Suprapubic skin (tissue), 4 donors: ENCODE results near the gene TOGARAM2. TPM values are rescaled to one million over a fixed set of nuclear protein-coding genes. Genes with fewer than 3 reads are reported as not detected.

Experiments used
- DNase-seq, 2 donors: peaks; one replicate each; pipeline ENCODE4 v3.0.0-alpha.2; 2019; ENCODE audit warnings: low spot score in 2 of 2
- H3K27ac ChIP-seq: fragments of 200-600 bp; sonication (generic); one replicate; pipeline ENCODE4 v1.5.1; 2019
- H3K27me3 ChIP-seq: fragments of 200-600 bp; sonication (generic); one replicate; pipeline ENCODE4 v1.5.1; 2019
- H3K36me3 ChIP-seq: fragments of 200-600 bp; sonication (generic); one replicate; pipeline ENCODE4 v1.5.1; 2019
- H3K4me1 ChIP-seq: fragments of 200-600 bp; sonication (generic); one replicate; pipeline ENCODE4 v1.5.1; 2019
- H3K4me3 ChIP-seq: fragments of 200-600 bp; sonication (generic); one replicate; pipeline ENCODE4 v1.5.1; 2019; ENCODE audit warnings: mild to moderate bottlenecking
- H3K9me3 ChIP-seq: fragments of 200-600 bp; sonication (generic); one replicate; pipeline ENCODE4 v1.5.1; 2019
- EP300 ChIP-seq: sonication (generic); formaldehyde crosslinking; IDR thresholded peaks from one replicate; pipeline ENCODE4 v1.6.1; 2017; ENCODE audit warnings: antibody characterized with exemption
- POLR2A ChIP-seq, 2 donors: fragments of 450-650 bp; IDR thresholded peaks; one replicate each; pipeline ENCODE4 v1.6.1; 2017; ENCODE audit warnings: antibody characterized with exemption in 2 of 2, mild to moderate bottlenecking in 2 of 2, moderate library complexity in 2 of 2
- POLR2AphosphoS5 ChIP-seq, 3 donors: sonication (generic); formaldehyde crosslinking; IDR thresholded peaks; one replicate each; pipeline ENCODE4 v1.6.1; 2017; ENCODE audit warnings: antibody characterized with exemption in 3 of 3
- WGBS: methylation state at CpG from one replicate; pipeline ENCODE4 v1.1.5; 2018; 5-methylcytosine and 5-hydroxymethylcytosine counted together
- total RNA-seq, 4 donors: library from RNA; depleted of rRNA; stranded (reverse); fragments of >200 nt; gene quantifications; one replicate each; pipeline ENCODE4 v1.1.0, GENCODE V29; 2016
- TF ChIP-seq, protein P1 (sequence below), 2 donors: fragments of 200-600 bp in 1 of 2; fragments of 450-650 bp in 1 of 2; sonication (generic) in 1 of 2; IDR thresholded peaks; one replicate each; pipeline ENCODE4 v1.5.1; 2016 to 2019; ENCODE audit warnings: antibody characterized with exemption in 2 of 2, mild to moderate bottlenecking in 1 of 2, moderate library complexity in 1 of 2

The TOGARAM2 gene
- total RNA-seq, 4 donors from 2014 or later: 0.08 to 4.9 (median 1.4) TPM

DNA sequence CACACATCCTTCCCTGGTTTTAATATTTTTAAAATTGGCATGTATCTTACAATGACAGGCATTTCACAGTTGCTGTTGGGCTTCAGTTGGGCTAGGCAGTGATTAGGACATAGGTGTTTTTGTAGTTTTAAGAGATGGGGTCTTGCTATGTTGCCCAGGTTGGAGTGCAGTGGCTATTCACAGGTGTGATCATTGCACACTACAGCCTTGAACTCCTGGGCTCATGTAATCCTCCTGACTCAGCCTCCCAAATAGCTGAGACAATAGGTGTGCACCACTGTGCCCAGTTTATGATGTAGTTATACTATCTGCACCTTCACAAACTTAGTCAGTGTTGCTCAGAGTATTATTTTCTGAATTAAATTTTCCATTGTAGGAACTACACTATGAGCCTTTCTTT is 49.9 kb downstream of the TOGARAM2 start:
- no peak overlapping the region for H3K4me3 ChIP-seq
- no peak for TF ChIP-seq POLR2A (IDR thresholded peaks at IDR 0.05)
- no peak for TF ChIP-seq POLR2AphosphoS5 (IDR thresholded peaks at IDR 0.05)
- TF ChIP-seq, protein P1, sequence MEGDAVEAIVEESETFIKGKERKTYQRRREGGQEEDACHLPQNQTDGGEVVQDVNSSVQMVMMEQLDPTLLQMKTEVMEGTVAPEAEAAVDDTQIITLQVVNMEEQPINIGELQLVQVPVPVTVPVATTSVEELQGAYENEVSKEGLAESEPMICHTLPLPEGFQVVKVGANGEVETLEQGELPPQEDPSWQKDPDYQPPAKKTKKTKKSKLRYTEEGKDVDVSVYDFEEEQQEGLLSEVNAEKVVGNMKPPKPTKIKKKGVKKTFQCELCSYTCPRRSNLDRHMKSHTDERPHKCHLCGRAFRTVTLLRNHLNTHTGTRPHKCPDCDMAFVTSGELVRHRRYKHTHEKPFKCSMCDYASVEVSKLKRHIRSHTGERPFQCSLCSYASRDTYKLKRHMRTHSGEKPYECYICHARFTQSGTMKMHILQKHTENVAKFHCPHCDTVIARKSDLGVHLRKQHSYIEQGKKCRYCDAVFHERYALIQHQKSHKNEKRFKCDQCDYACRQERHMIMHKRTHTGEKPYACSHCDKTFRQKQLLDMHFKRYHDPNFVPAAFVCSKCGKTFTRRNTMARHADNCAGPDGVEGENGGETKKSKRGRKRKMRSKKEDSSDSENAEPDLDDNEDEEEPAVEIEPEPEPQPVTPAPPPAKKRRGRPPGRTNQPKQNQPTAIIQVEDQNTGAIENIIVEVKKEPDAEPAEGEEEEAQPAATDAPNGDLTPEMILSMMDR (IDR thresholded peaks at IDR 0.05): no peak
- no peak for TF ChIP-seq EP300
- H3K9me3 ChIP-seq: no peaks in the 10 kb centered on the region
- H3K4me1 ChIP-seq: peaks cover 2% of the 10 kb centered on the region
- H3K36me3 ChIP-seq: no peaks in the 10 kb centered on the region
- H3K27me3 ChIP-seq: no peaks in the 10 kb centered on the region
- DNase-seq: no peak
- H3K27ac ChIP-seq: no peak overlapping the region

DNA sequence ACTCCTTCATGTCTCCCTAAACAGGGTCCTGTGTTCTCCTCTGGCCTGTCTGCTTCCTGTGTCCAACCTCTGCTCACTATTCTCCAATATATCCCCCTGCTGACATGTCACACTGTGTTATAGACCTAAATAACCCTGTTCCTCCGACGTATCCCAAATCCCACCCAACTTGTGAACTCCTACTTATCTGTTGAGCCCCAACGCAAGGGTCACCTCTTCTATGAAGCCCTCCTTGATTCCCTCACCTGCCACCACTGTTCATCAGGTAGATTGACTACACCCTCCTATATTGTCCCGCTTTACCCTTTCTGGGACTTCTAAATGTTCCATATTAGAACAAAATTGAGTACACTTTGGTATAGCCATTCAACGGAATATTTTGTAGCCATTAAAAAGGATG is 51.1 kb downstream of the TOGARAM2 start:
- no peaks in the 10 kb centered on the region for H3K4me1 ChIP-seq
- no peak for TF ChIP-seq EP300
- TF ChIP-seq, protein P1 (IDR thresholded peaks at IDR 0.05): no peak
- TF ChIP-seq POLR2A (IDR thresholded peaks at IDR 0.05): no peak
- no peak for TF ChIP-seq POLR2AphosphoS5 (IDR thresholded peaks at IDR 0.05)
- H3K36me3 ChIP-seq: no peaks in the 10 kb centered on the region
- WGBS: 98% methylated on average over 5 of the region's 5 CpGs
- no peaks in the 10 kb centered on the region for H3K27me3 ChIP-seq
- H3K9me3 ChIP-seq: no peaks in the 10 kb centered on the region
- no peak overlapping the region for H3K27ac ChIP-seq
- H3K4me3 ChIP-seq: no peak overlapping the region
- no peak for DNase-seq

DNA sequence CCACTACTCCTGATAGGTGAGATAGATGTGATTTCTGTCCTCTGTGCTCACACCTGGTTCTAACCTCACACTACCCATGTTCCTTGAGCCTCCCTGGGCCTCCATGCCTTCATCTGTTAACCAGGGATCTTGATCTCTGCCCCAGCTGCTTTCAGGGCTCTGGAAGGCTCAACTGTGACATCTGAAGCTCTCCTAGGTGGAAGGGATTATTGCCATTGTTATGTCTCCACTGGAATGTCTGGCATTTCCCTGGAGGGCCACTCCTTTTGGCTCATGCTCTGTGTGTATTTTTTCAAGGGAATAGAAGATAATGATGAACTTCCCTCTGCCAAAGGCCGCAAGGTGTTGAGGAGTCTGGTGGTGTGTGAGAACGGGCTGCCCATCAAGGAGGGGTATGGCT is 52.1 kb downstream of the TOGARAM2 start:
- WGBS: 60% methylated on average over 2 of the region's 2 CpGs
- H3K27me3 ChIP-seq: no peaks in the 10 kb centered on the region
- no peaks in the 10 kb centered on the region for H3K36me3 ChIP-seq
- H3K9me3 ChIP-seq: no peaks in the 10 kb centered on the region
- no peak overlapping the region for H3K27ac ChIP-seq
- no peaks in the 10 kb centered on the region for H3K4me1 ChIP-seq
- no peak for DNase-seq
- no peak overlapping the region for H3K4me3 ChIP-seq
- no peak for TF ChIP-seq POLR2A (IDR thresholded peaks at IDR 0.05)

DNA sequence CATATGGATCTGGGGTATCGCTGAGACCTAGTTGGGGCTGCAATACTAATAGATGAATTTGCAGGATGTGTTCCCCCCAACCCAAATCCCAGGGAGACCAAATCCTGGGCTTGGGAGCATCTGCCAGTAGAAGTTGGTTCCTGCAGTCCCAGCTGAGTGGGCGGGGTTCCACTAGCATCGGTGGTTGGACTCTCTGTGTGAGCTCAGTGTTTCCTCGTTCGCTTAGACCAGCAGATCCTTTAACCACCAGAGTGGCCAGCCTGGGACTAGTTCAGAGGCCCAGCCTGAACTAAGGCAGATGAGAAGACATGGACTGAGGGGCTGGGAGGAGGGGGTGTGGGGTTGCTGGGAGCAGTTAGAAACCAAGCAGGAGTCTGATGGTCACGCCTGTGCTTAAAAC is 52.6 kb downstream of the TOGARAM2 start:
- Histone ChIP-seq H3K9me3 (no peaks in the 10 kb centered on the region), H3K4me3 (no peak overlapping the region), H3K27me3 (no peaks in the 10 kb centered on the region), H3K27ac (no peak overlapping the region), H3K36me3 (no peaks in the 10 kb centered on the region), H3K4me1 (no peaks in the 10 kb centered on the region)
- TF ChIP-seq POLR2A (IDR thresholded peaks at IDR 0.05) (no peak), POLR2AphosphoS5 (IDR thresholded peaks at IDR 0.05) (no peak), EP300 (no peak)
- TF ChIP-seq, protein P1 (IDR thresholded peaks at IDR 0.05): no peak
- 63% methylated on average over 5 of the region's 6 CpGs for WGBS
- no peak for DNase-seq

DNA sequence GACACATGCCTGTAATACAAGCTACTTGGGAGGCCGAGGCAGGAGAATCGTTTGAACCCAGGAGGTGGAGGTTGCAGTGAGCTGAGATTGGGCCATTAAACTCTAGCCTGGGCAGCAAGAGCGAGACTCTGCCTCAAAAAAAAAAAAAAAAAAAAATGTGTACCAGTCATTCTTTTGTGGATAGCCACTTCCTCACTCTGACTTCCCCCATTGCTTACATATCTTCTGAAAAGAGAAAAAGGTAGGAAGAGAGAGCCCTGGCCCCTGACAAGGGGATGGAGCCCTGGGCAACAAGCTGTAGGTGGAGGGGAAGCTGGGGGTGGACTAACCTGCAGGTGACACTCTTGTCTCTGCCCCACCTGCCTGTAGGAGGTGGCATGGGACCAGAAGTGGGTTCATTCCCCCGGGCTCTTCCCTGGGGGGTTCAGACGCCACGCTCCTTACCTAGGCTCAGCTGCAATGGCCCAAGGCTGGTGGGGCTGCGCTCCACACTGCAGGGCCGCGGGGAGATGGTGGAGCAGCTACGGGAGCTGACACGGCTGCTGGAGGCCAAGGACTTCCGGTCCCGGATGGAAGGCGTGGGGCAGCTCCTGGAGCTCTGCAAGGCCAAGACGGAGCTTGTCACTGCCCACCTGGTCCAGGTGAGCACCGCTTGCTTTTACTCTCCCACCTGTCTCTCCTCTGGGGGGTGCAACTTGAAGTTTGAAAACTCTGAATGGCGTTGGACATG is 54.1 kb downstream of the TOGARAM2 start:
- TF ChIP-seq EP300: no peak
- 92% methylated on average over 9 of the region's 17 CpGs for WGBS
- no peak overlapping the region for H3K4me3 ChIP-seq

DNA sequence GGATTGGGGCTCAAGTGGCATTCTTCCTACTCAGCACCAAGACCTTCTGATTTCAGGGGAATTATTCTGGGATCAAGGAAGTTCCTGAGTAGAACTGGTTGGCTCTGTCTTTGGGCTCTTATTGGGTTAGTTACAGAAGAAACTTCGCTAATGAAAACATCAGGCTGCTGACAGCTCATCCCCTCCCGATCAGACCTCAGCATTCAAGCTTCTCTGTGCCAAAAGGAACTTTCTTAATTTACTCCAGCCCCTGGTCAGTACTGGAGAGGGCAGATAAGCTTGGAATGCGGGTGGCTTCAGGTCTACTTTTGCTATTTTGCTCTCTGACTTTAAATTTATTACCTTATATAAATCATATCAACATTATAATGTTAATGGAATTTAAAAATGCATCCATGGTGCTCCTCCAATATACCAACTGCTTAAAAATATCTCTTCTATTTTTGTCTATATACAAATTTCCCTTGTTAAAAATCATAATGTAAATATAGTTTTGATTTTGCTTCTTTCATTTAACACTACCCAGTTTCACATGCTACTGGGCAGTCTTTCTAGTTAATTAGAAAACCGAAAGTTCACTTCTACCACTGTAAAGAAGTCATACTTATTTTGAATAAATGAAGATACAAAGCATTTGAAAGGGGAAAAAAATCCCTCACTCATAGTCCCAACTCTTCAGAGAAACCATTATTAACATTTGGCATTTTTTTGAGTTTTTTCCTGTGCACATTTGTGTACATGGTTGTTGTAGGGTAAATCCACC is 58.8 kb downstream of the TOGARAM2 start:
- no peak for DNase-seq
- Histone ChIP-seq H3K4me3 (no peak overlapping the region), H3K27me3 (no peaks in the 10 kb centered on the region), H3K27ac (no peak overlapping the region), H3K36me3 (no peaks in the 10 kb centered on the region), H3K4me1 (peaks cover 11% of the 10 kb centered on the region), H3K9me3 (no peaks in the 10 kb centered on the region)
- no peak for TF ChIP-seq POLR2A (IDR thresholded peaks at IDR 0.05)
- TF ChIP-seq, protein P1 (IDR thresholded peaks at IDR 0.05): no peak
- no peak for TF ChIP-seq POLR2AphosphoS5 (IDR thresholded peaks at IDR 0.05)
- no peak for TF ChIP-seq EP300
- WGBS: 67% methylated on average over 4 of the region's 4 CpGs

More for the DNA sequence above, 54.1 kb downstream of the TOGARAM2 start:
- Histone ChIP-seq H3K9me3 (no peaks in the 10 kb centered on the region), H3K27ac (no peak overlapping the region), H3K36me3 (no peaks in the 10 kb centered on the region), H3K27me3 (no peaks in the 10 kb centered on the region), H3K4me1 (no peaks in the 10 kb centered on the region)
- no peak for DNase-seq
